GM18909 (cell line): ENCODE data around the gene MAP3K15.
A peak's percentile ranks its signal among the peaks of the same experiment; 100 is the strongest.

ENCODE experiments used
- ATAC-seq: cut with Tn5 transposase; IDR thresholded peaks from one replicate; pipeline ENCODE4 v1.9.1; 2021; ENCODE audit warnings: mild to moderate bottlenecking; ENCODE audit not compliant: unreplicated experiment, poor library complexity

Gene MAP3K15

GRCh38 chrX:19410259-19410658, 105.0 kb downstream of the MAP3K15 start:
- no peak for ATAC-seq

- no peak for ATAC-seq
Observed at GRCh38 chrX:19403696-19404095, 111.6 kb downstream of the MAP3K15 start.

GRCh38 chrX:19392703-19393102, 122.6 kb downstream of the MAP3K15 start:
- no peak for ATAC-seq

GRCh38 chrX:19392078-19392477, 123.2 kb downstream of the MAP3K15 start:
- no peak for ATAC-seq

GRCh38 chrX:19389227-19389845, 126.0 kb downstream of the MAP3K15 start:
- ATAC-seq = no peak

- ATAC-seq = no peak
Observed at GRCh38 chrX:19388741-19389140, 126.6 kb downstream of the MAP3K15 start.

DNA sequence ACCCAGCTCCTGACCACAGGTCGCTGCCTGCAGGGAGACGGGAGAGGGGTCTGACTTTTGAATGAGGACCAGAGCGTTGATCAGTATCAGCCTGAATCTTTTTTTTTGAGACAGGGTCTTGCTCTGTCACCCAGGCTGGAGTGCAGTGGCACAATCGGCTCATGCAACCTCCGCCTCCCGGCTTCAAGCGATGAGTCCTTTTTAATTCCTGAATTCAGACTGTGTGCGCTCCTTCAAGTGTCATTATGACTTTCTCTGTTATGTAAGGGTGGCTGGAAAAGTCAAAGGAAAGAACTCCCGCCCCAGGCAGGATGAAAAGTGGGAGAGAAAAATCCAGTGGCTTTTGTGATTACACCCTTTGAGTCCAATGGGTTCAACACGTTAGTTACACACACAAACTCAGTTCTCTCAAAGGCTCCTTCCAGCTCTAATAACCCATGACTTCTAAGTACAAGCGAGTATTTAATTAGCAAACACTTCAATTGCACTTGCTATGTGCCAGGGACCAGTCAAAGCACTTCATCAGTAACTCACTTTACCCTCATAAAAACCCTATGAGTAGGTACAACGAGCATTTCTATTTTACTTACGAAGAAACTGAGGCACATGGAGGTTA, 127.1 kb downstream of the MAP3K15 start:
- no peak for ATAC-seq

GRCh38 chrX:19386679-19387078, 128.6 kb downstream of the MAP3K15 start:
- ATAC-seq = no peak

- no peak for ATAC-seq
Observed at GRCh38 chrX:19382555-19383145, 132.7 kb downstream of the MAP3K15 start.

- ATAC-seq = no peak
Observed at GRCh38 chrX:19381326-19381725, 134.0 kb downstream of the MAP3K15 start.

DNA sequence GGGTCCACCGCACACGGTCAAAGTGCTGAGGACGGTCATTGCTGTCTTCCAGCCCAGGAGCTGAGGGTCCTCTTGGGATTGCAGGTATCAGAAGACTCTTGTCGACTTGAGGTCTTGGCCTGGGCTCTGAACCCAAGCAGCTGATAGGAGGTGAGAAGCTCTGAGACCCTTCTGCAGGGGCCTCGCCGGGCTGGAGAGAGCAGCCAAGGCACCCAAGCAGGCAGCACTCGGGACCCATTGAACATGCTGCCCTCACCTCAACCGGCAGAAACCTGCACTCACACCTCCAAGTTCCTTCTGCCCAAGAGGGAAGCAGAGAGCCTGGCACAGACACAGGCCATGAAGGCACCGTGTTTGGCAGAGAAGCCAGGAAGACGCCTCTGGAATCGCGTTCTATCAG, 137.5 kb downstream of the MAP3K15 start:
- ATAC-seq = no peak

GRCh38 chrX:19375546-19375945, 139.8 kb downstream of the MAP3K15 start:
- no peak for ATAC-seq

DNA sequence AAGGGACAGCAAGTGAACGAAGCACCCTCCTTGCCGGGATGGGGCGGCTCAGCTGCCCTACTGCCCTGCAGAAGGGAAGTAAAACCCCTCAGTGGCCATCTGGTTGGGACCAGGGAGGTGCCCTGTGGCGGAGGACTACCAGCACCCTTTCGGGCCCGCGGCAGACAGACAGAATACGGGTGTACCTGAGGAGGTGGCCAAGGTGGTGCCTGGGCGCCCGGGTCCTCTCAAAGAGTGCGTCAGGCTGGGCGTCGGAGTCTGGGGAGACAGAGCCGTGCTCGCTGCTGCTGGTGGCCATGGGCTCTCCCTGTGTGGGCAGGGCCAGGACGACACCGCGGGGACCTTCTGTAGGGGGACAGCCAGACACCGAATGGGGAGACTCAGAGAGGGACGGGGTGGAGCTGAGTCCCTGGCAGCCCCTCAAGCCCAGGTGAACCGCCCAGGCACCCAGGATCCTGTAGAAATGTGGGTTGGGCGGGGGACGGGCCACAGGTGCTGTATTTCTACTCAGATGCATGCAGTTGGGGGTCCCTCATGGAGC, 141.9 kb downstream of the MAP3K15 start:
- no peak for ATAC-seq

GRCh38 chrX:19372547-19373331, 142.6 kb downstream of the MAP3K15 start:
- peak; percentile 29 for ATAC-seq

- peak; percentile 78 for ATAC-seq
Observed at GRCh38 chrX:19372170-19372546, 143.2 kb downstream of the MAP3K15 start.

GRCh38 chrX:19370061-19370460, 145.2 kb downstream of the MAP3K15 start:
- ATAC-seq = no peak

GRCh38 chrX:19368576-19368975, 146.7 kb downstream of the MAP3K15 start:
- no peak for ATAC-seq

- no peak for ATAC-seq
Observed at GRCh38 chrX:19361701-19362100, 153.6 kb downstream of the MAP3K15 start.

DNA sequence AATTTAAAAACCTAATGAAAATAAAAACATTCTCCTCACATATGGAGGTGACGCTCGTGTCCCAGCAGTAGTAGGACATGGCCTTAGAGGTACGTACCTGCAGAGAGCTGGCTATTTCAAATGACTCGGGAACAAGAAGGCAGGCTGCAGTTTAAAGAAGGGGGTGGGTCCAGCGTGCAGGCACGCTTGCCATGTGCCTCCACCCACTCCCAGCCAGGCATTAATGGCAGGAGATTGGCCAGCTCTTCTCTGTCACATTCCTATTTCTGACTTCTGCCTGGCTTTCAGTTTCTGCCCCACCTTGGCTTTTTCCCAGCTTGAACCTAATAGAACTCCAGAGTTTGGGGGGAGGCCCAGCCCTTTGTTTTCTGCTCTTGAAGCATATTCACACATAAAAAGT, 154.4 kb downstream of the MAP3K15 start:
- no peak for ATAC-seq

DNA sequence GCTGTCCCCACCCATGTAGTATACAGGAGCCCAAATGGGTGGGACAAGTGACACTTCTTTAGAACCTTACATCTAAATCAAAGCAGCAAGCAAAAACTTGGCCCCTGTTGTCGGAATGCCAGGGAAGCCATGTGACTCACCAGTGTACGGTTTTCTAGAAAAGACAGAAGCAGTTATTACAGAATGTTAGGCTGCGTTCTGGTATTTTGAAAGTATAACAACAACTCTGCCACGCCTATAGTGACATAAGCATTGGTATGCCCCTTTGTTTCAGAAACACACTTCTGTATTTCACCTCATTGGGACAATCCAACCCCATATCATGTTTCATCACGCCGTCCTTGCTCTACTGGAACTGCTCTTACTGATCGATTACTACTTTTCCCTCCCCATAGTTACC, 156.8 kb downstream of the MAP3K15 start:
- no peak for ATAC-seq

GRCh38 chrX:19354625-19355024, 160.7 kb downstream of the MAP3K15 start:
- ATAC-seq = no peak
